CD4-positive, alpha-beta T cell (primary cell): Measurements from ENCODE around the gene TMEM213. TPM values are rescaled to one million over a fixed set of nuclear protein-coding genes. Genes with fewer than 3 reads are reported as not detected.

Experiments used
- ATAC-seq: fragments of 200-7000 bp; cut with Tn5 transposase; one replicate; pipeline ENCODE4 v1.10.0; 2022; ENCODE audit warnings: mild to moderate bottlenecking; ENCODE audit not compliant: poor library complexity
- CTCF ChIA-PET: fragments of 350-600 bp; sonication (Branson Sonifier 250); formaldehyde crosslinking; loops from one replicate; lab custom pipeline; 2021; ENCODE audit warnings: antibody characterized with exemption, inconsistent platforms; lab: Charles Lee
- POLR2A ChIA-PET: fragments of 350-600 bp; sonication (Branson Sonifier 250); formaldehyde crosslinking; loops from one replicate; lab custom pipeline; 2021; ENCODE audit warnings: antibody characterized with exemption, inconsistent platforms; lab: Charles Lee
- DNase-seq, 14 experiments: peaks; one replicate each; pipeline ENCODE4 v3.0.0-alpha.2; 2013 to 2020; ENCODE audit warnings: mixed read lengths in 2 of 14
- H3K27ac ChIP-seq, 2 donors: one replicate each; pipeline versions ENCODE4 v1.5.1 to v1.7.0; 2013; ENCODE audit warnings: low read length in 2 of 2, low read depth in 1 of 2, mild to moderate bottlenecking in 1 of 2
- H3K27me3 ChIP-seq, 2 experiments: 1 replicate in 1 of 2; 2 replicates in 1 of 2; pipeline versions ENCODE4 v1.6.1 to v1.7.0; 2013; ENCODE audit warnings: low read length in 2 of 2, control low read depth in 1 of 2, mild to moderate bottlenecking in 1 of 2, moderate library complexity in 1 of 2; ENCODE audit not compliant: insufficient read depth in 2 of 2, control insufficient read depth in 1 of 2
- H3K36me3 ChIP-seq: one replicate; pipeline ENCODE4 v1.6.1; 2013; ENCODE audit warnings: low read length, control low read depth; ENCODE audit not compliant: insufficient read depth
- H3K4me1 ChIP-seq: one replicate; pipeline ENCODE4 v1.6.1; 2013; ENCODE audit warnings: low read length, control low read depth; ENCODE audit not compliant: insufficient read depth
- H3K4me3 ChIP-seq: one replicate; pipeline ENCODE4 v1.5.1; 2013; ENCODE audit warnings: mild to moderate bottlenecking, low read length, moderate library complexity
- H3K9me3 ChIP-seq, 2 experiments: 1 replicate in 1 of 2; 2 replicates in 1 of 2; pipeline versions ENCODE4 v1.6.1 to v1.7.0; 2013; ENCODE audit warnings: low read length in 2 of 2, mild to moderate bottlenecking in 2 of 2, control low read depth in 1 of 2, moderate library complexity in 1 of 2; ENCODE audit not compliant: control insufficient read depth in 1 of 2, insufficient read depth in 1 of 2
- H3K27ac Mint-ChIP-seq: one replicate; pipeline ENCODE4 v1.8.0; 2020; ENCODE audit warnings: mixed read lengths
- H3K27me3 Mint-ChIP-seq: one replicate; pipeline ENCODE4 v1.8.0; 2021; ENCODE audit warnings: mixed read lengths
- H3K36me3 Mint-ChIP-seq: one replicate; pipeline ENCODE4 v1.8.0; 2021; ENCODE audit warnings: low read depth, mixed read lengths
- H3K4me1 Mint-ChIP-seq: one replicate; pipeline ENCODE4 v1.8.0; 2021; ENCODE audit warnings: low read depth, mixed read lengths
- H3K4me3 Mint-ChIP-seq: one replicate; pipeline ENCODE4 v1.8.0; 2020; ENCODE audit warnings: mild to moderate bottlenecking, mixed read lengths
- H3K9me3 Mint-ChIP-seq: one replicate; pipeline ENCODE4 v1.8.0; 2020; ENCODE audit warnings: mixed read lengths
- CTCF ChIP-seq: fragments of 200-600 bp; IDR thresholded peaks from one replicate; pipeline ENCODE4 v1.8.0; 2022; ENCODE audit warnings: antibody characterized with exemption, mild to moderate bottlenecking
- intact Hi-C, 2 experiments: fragments of 100-400 bp; cut with DNase I in 1 of 2; cut with micrococcal nuclease in 1 of 2; formaldehyde crosslinking; loops; one replicate each; pipeline versions ENCODE4 v1.15.1 to v1.9.0; 2023 to 2025; cut with DNase I, micrococcal nuclease
- total RNA-seq, 174 experiments: library from RNA in 2 of 174; stranded (reverse) in 2 of 174; gene quantifications; one replicate each; pipeline ENCODE4 v1.2.3 and lab custom pipeline; 2021 to 2026

TMEM213 gene
- total RNA-seq, 2 experiments from 2014 or later: not detected

- ATAC-seq (no peak), DNase-seq (peak in 1 of 14 experiments; percentile 17)
- ChIA-PET POLR2A (no interaction called here), CTCF (interaction anchor here (4.5 kb wide), 1 partner anchor 12 kb away, joined by 29 read pairs; no protein-coding TSS in a partner anchor)
- Mint-ChIP-seq H3K4me1 (peaks cover 67% of the 10 kb centered on the region), H3K9me3 (no peaks in the 10 kb centered on the region), H3K27ac (peak overlapping the region; percentile 94), H3K4me3 (no peak overlapping the region), H3K27me3 (no peaks in the 10 kb centered on the region), H3K36me3 (no peaks in the 10 kb centered on the region)
- no peaks in the 10 kb centered on the region for H3K27me3 ChIP-seq
- intact Hi-C loops: loop anchor here (5.0 to 10.0 kb wide), 6 partner anchors 33 to 748 kb away; partner anchors contain the start of genes CREB3L2 (in 1 of the 2) and FMC1 (in 1 of the 2)
- H3K9me3 ChIP-seq: peaks cover 0 to 15% of the 10 kb centered on the region in 2 experiments
- peaks cover 43% of the 10 kb centered on the region for H3K4me1 ChIP-seq
- no peak overlapping the region for H3K27ac ChIP-seq
- no peak for TF ChIP-seq CTCF
- H3K36me3 ChIP-seq: no peaks in the 10 kb centered on the region
- no peak overlapping the region for H3K4me3 ChIP-seq
Observed at GRCh38 chr7:138750473-138750872, 47.3 kb upstream of the TMEM213 start.

DNA sequence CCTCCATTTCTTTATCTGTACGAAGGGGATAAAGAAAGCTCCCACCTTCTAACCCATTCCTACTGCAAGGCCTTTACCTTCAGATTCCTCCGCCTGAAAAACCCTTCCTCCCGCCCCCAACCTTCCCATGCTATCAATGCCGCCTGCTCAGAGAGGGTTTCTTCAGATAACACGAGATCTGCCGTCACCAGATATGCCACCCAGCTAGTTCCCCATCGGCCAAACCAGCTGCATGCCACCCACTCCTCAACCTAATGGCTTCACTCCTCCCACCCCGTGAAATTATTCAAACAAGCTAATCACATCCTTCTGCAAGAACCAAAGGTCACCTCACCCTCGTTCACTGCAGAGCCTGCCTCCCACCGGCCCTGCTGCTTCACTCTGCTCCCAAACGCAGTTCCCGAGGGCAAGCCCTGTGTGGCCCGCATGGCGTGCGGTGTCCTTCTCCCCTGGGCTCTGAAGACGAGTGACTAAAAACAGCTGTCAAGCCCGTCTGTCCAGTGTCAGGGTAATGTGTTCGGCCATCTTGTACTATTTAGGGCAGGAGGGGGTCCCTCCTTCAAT is 46.8 kb upstream of the TMEM213 start:
- ChIA-PET CTCF (interaction anchor here (4.5 kb wide), 1 partner anchor 12 kb away, joined by 29 read pairs; no protein-coding TSS in a partner anchor), POLR2A (no interaction called here)
- H3K36me3 Mint-ChIP-seq: no peaks in the 10 kb centered on the region
- no peaks in the 10 kb centered on the region for H3K9me3 Mint-ChIP-seq
- H3K36me3 ChIP-seq: no peaks in the 10 kb centered on the region
- H3K4me3 Mint-ChIP-seq: no peak overlapping the region
- H3K4me1 ChIP-seq: peaks cover 43% of the 10 kb centered on the region
- H3K27me3 Mint-ChIP-seq: no peaks in the 10 kb centered on the region
- H3K9me3 ChIP-seq: peaks cover 0 to 15% of the 10 kb centered on the region in 2 experiments
- intact Hi-C loops: loop anchor here (5.0 to 10.0 kb wide), 6 partner anchors 34 to 749 kb away; partner anchors contain the start of genes CREB3L2 (in 1 of the 2) and FMC1 (in 1 of the 2)
- H3K27me3 ChIP-seq: no peaks in the 10 kb centered on the region
- H3K27ac Mint-ChIP-seq: peak overlapping the region; percentile 94
- H3K4me1 Mint-ChIP-seq: peaks cover 71% of the 10 kb centered on the region
- no peak overlapping the region for H3K4me3 ChIP-seq
- DNase-seq: peak in 1 of 14 experiments; percentile 27
- no peak for ATAC-seq
- H3K27ac ChIP-seq: no peak overlapping the region
- TF ChIP-seq CTCF: no peak

DNA sequence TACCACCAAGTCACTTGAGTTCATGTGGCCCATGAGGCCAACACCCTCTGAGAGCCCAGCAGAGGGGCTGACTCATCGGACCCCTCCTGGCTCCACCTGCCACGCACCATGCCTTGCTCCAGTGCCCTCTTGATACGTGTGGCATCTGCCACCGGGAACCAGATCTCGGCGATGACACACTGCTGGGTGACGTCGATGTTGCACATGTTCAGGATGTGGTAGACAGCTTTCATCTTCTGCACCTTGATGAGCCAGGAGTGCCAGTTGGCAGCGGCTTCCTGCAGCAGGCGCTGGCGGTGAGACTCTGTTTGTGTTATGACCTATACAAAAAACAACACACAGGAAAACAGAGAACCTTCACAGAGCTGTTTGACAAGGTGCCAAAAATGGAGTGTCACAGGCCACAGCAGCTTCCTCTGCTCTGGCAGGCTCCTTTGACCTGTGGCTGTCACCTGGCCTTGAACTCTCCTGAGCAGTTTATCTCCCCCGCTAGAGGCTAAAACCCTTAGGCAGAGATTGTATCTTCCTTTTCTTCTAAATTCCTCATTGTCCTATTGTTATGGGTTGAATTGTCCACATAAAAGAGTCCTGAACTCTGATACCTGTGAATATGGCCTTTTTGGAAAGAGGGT is 45.2 kb upstream of the TMEM213 start:
- peak overlapping the region; percentile 94 for H3K27ac Mint-ChIP-seq
- no peaks in the 10 kb centered on the region for H3K36me3 ChIP-seq
- TF ChIP-seq CTCF: no peak
- H3K27ac ChIP-seq: peak overlapping the region; percentile 73
- ATAC-seq (peak; percentile 92), DNase-seq (peak; percentile 85 to 99 (median 92))
- POLR2A ChIA-PET: interaction anchor here (0.6 to 1.5 kb wide), 20 partner anchors 14 to 883 kb away, joined by 3 to 10 read pairs (median 4); partner anchors contain the start of genes CREB3L2 and LUC7L2
- H3K4me1 Mint-ChIP-seq: peaks cover 67% of the 10 kb centered on the region
- no peak overlapping the region for H3K4me3 ChIP-seq
- H3K4me1 ChIP-seq: peaks cover 43% of the 10 kb centered on the region
- intact Hi-C loops: loop anchor here (1.0 to 10.0 kb wide), 8 partner anchors 35 to 750 kb away; partner anchors contain the start of genes CREB3L2 (in 1 of the 2) and FMC1 (in 1 of the 2)
- CTCF ChIA-PET: interaction anchor here (1.0 to 4.5 kb wide), 4 partner anchors 14 to 751 kb away, joined by 3 to 29 read pairs (median 5); partner anchors contain the start of gene CREB3L2
- no peaks in the 10 kb centered on the region for H3K27me3 Mint-ChIP-seq
- H3K9me3 ChIP-seq: peaks cover 0 to 15% of the 10 kb centered on the region in 2 experiments
- no peaks in the 10 kb centered on the region for H3K9me3 Mint-ChIP-seq
- H3K4me3 Mint-ChIP-seq: peak overlapping the region; percentile 38
- H3K36me3 Mint-ChIP-seq: no peaks in the 10 kb centered on the region
- no peaks in the 10 kb centered on the region for H3K27me3 ChIP-seq
